Esophagus mucosa (tissue), 1 donor: Measurements from ENCODE around the gene CPLX1. TPM values are rescaled to one million over a fixed set of nuclear protein-coding genes. Genes with fewer than 3 reads are reported as not detected.

Experiments
- ATAC-seq: fragments of 200-7000 bp; cut with Tn5 transposase; one replicate; pipeline ENCODE4 v1.9.1; 2020
- total RNA-seq: library from RNA; stranded (reverse); gene quantifications from one replicate; pipeline ENCODE4 v1.2.4, GENCODE V29; 2023
- donor health status: DM: yes; HTN: yes; CAD: no.

CPLX1 gene
- 0.92 TPM for total RNA-seq

DNA sequence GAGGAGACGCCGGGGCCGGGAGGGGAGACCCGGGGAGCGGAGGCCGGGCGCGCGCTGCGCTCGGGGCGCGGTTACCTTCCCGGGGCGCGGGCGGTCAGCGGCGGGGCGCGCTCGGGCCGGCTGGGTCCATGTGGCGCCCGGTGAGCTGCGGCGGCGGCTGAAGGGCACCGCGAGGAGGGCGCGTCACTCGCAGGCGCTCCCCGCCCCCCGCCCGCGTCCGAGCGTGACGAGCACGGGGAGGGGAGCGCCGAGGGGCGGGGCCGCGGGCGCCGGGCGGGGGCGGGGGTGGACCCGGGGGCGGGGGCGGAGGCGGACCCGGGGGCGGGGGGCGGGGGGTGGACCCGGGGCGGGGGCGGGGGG is at the start of gene CPLX1:
CPLX1 (minus strand) TSS at position 159 of the 360 bp plus-strand sequence. CDS start 1,607 bp downstream, outside the sequence.
- ATAC-seq = peak; percentile 7

DNA sequence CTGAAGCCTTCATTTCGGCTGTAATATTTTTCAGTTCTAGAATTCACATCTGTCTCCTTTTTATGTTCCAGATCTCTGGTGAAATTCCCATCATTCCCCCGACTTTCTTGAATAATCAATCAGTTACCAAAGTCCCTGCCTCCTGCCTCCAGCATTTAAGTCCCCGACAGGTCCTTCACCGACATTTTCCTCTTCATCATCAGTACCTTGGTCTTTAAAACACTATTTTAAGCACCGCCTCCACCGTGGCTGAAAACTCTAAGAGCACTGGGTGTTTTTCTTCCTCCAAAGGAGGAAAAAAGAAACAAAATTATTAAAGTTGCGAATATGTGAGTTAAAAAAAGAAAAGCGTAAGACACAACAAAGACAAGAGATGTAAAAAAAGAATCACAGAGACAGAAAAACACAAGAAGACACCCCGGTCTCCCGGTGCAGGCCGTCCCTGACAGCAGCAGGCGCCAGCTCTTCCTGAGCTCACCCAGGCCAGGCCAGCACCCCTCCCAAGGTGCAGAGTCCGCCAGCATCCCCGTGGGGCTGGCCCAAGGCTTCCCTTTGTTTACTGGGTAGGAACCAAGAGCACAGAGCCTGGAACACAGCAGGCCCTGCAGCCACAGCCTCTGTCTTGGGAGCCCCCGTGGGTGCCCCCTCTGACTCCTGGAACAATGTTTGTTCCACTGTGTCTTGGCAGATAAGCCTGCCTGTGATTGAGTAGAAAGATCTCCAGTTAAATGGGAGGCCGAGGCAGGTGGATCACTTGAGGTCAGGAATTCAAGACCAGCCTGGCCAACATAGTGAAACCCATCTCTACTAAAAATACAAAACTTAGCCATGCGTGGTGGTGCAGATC is 49.3 kb upstream of the CPLX1 start:
- ATAC-seq = no peak

DNA sequence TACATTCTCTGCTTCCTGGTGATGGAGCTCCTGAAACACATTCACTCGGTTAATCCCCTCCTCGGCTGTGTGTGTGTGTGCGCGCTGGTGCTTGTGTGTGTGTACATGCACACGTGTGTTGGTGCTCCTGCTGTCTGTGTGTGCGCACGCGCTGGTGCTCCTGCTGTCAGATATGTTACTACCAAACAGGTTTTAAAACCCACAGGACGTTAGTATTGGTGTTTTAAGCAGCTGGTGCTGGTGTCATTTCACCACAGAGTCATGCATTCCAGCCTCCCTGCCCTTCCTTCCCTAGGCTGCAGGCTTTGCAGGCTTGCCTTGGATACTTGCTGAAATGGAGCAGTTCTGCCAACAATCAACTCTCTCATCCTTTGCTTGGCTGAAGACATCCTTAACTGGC is 48.1 kb upstream of the CPLX1 start:
- ATAC-seq = no peak

DNA sequence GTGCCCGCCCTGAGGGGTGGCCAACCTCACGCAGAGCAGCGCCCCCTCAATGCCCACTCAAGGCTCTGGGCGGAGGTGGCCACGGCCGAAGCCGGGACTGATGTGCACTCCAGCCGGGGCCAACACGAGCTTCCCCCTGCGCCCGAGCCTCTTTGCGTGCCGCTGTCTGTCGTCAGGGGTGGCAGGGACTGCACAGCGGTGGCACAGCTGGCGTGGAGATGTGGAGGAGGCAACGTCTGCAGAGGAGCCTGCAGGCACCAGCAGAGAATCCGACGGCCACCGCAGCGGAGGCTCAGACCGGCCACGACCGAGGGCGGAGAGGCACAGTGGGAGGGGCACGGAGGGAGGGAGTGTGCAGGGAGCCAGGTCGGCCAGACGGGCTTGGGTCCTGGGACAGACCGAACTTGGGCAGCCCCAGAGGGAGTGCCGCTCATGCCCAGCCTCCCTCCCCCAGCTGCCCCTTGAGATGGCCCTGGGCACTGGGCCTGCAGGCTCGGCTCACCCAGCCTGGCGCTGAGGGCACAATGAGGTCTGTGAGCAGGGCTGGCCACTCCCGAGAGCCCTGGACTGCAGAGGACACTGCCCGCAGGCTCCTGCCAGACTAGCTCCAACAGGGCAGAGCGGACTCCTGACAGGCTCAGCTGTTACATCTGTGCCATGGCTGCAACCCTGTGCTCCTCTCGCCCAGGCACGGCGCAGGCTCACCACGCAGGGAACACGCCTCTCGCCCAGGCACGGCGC is 46.5 kb upstream of the CPLX1 start:
- ATAC-seq = no peak

DNA sequence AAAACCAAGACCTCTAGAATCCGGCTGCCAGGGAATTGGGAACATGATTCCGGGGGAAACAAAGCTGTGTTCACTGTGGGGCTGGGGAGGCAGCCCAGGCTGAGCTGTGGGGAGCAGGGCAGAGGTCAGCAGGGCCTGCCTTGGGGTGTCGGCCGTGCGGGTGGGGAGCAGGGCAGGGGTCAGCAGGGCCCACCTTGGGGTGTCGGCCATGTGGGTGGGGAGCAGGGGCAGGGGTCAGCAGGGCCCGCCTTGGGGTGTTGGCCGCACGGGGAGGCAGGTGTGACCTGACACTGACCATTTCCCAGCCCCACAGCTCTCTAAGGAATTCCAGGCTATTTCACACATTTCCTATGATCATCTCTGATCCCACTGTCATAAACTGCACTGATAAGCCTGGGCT is 45.6 kb upstream of the CPLX1 start:
- ATAC-seq = no peak

DNA sequence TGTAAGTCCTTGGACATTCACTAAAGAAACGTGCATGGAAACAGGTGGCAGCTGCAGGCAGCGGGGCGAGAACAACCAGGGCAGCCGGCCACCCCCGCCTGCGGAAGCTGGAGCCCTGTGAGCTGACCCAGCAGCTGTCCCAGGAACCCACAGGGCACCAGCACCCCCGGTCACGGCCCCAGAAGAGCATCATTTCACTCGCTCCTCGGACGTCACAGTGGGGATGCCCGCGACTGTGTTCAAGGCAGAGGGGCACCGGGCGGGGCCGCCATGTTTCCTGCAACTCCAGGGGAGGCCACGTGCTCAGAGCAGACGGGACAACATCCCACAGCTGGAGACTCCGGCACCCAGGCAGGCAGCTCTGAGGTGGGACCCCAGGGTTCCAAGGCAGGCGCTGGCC is 45.0 kb upstream of the CPLX1 start:
- ATAC-seq = no peak

DNA sequence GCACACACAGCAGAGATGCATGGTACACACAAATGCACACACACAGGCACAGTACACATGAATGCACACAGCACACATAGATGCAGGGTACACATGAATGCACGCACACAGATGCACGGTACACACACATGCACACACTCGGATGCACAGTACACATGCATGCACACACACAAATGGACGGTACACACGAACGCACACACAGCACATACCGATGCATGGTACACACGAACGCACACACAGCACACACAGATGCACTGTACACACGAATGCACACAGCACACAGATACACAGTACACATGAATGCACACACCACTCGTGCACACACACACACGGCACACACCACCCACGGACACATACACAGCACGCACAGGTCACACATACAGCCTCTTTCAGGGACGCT is 43.8 kb upstream of the CPLX1 start:
- ATAC-seq = no peak

DNA sequence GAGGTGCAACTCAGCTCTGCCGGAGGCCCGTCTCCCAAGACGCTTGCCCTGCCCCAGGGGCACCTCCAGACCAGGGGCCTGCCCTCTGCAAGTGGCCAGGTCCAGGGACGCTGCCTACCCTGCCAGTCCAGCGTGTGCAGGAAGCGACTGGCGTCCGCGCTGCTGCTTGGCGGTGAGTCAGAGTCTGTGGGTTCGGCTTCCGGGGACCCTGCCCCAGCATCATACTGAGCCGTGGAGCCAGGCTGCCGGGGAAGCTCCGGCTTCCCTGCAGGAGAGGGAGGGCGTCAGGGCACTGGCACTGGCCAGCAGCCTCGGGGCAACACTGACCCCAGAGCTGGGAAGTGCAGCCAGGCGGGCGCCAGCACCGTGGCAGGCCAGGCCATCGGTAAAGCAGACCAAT is 42.5 kb upstream of the CPLX1 start:
- ATAC-seq = no peak

DNA sequence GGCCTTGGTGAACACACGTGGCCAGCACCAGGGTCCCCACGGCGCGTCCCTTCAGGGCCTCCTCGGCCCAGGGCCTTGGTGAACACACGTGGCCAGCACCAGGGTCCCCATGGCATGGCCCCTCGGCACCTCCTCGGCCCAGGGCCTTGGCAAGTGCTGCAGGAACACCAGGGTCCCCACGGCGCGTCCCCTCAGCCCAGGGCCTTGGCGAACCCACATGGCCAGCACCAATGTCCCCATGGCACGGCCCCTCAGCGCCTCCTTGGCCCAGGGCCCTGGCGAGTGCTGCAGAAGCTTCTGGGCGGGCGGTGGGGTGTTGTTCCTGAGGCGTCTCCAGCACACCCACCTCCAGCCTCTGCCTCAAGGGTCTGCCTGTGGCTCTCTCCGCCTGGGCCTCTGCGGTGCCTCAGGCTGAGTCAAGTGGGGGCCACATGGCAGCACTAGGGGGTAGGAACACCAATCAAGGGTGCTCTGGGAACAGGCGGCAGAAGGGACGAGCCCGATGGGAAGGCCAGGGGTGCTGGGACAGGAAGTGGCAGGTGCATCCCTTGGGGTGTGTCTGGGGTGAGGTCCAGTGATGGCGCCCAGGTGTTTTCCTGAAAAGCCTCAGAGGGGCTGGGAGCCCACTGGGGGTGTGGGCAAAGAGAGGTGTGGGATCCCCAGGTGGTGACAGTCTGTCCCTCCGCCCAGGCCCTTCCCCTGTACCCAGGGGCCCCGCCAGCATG is 41.8 kb upstream of the CPLX1 start:
- peak; percentile 4 for ATAC-seq

DNA sequence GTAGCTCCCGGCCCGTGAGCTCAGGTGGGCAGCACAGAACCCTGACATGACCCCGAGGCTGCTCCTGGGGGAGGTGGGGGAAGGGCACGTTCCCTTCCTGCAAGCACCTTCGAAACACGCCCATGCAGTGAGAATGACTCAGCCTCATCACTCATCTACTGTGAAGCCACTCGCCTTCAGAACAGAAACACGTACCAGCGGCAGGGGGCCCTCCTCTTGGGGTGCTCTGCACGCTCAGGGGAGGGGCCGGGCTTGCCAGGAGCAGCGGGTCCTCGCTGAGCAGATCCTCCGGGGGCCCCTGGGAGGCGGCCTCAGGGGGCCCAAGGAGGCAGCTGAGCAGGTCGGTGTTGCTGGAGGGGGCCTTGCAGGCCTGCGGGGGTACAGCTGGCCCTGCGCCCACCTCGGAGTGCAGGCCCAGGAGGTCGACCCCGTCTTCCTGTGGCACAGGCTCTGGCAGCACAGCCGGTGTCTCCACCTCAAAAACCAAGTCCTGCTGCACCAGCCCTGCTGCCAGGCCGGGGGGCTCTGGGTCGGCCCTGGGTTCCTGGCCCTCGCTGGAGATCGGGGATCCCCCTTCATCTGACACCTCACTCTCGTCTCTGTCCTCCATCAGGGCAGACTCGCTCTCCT is 40.9 kb upstream of the CPLX1 start:
- peak; percentile 43 for ATAC-seq

DNA sequence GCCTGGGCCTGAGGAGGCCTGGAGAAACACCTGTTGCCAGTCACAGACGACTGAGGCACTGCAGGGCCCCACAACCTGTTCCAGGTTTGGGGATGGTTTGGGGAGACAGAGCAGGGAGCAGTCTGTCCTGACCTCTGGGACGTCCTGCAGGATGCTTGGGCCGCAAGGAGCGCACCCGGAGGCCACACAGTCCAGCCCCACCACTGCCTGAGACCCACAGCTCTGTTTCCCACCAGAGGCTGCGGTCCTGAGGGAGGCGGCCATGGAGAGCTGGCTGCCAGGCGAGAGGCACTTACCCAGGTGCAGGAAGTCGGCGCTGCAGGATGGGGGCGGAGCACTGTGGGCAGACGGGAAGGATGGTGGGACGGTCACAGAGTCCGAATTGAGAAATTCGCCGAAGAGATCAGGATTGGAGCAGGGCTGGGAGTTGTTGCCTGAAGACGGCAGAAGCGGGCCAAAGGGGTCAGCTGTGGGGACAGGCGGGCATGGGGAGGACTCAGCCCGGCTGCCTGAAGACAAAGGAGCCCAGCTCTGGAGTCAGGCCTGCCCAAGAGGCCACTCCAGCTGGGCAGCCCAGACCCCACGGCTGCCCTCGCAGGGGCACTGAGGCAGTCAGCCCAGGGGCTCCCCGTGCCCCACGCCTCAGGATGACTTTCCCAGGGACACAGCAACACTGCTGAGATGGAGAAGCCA is 40.3 kb upstream of the CPLX1 start:
- ATAC-seq = no peak

DNA sequence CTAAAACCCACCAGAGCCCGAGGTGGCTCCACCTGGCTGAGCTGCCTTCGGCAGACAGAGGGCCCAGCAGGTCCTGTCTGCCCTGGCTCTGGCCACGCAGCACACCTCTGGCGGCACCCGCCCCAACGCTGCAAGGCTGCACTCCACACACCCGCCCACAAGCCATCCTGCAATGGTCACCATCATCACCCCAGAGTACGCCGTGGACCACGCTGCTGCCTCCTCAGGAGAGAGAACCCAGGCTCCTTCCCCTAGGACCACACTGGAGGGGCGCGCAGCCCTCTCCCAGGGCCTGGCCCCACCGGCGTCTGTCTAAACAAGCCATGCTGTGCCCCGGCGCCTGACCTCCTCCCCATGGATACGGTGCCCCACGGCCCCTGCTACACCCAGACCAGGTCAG is 39.6 kb upstream of the CPLX1 start:
- ATAC-seq = no peak

DNA sequence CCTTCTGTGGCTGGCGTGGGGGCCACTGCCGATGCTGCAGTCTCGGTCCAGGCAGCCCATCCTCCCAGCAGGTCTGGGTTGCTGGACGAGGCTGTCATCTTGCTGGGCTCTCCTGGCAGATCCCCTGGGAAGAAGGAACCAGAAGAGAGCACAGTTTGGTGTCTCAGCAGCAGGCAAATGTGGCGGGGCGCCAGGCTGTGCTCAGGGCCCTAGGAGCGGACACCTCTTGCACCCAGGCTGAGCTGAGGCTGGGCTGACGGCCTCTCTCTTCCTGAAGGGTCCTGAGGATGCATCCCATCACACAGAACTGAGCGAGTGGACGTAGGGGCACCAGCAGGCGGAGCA is 39.2 kb upstream of the CPLX1 start:
- no peak for ATAC-seq

DNA sequence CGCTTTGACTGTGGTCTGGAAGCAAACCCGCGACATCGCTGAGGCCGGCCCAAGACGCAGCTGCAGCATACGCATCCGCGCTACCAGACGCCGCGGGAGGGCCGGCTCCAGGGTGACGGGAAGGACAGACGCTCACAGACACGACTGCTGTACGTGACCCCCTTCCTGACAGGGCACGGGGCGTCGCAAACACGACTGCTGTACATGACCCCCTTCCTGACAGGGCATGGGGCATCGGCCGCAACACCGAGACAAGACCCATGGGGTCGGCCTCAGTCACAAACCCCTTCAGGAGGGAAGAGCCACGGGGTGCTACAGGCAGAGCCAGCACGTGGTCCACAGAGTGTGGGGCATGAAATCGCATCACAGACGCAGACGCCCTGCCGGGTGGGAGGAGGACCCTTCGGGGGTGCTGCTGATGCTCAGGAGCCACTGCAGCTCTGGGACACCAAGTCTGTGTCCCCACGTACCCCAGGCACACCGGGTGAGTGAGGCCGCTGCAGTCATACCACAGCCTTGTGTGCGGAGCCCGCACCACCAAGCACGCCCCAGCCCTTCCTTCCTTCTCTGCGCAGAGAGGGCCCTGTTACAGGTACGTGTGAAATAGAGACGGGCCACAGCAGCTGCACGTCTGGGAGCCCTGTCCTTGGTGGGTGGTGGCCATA is 38.7 kb upstream of the CPLX1 start:
- no peak for ATAC-seq

DNA sequence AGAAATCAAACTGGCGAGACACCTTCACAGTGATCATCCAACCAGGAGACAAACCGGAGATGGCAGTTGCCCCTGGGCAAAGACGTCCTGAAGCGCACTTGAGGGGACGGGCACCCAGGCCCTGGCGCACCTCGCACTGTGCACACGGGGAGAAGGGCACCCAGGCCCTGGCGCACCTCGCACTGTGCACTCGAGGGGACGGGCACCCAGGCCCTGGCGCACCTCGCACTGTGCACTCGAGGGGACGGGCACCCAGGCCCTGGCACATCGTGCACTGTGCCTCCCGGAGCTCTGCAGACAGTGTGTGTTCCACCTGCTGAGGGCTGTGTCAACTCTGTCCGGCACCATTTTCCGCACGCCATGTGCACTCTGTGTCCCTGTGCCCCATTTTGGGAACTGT is 34.6 kb upstream of the CPLX1 start:
- ATAC-seq = no peak

DNA sequence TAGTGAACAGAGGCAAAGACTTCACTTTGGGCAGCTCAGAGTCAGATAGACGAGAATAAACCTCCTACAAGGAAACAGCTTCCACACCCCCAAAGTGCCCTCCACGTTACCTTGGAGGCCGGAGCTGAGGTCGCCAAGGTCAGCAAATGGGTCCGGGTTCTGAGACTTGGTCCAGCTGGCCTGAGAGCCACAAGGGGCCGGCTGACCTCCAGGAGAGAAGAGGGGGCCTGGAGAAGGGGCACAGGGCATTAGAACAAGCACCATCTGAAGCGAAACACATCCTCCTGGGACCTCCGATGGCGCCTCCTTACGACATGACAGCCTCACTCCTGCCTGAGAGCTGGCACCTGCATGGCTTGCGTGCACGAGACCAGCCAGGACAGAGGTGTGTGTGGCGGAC is 33.6 kb upstream of the CPLX1 start:
- no peak for ATAC-seq

DNA sequence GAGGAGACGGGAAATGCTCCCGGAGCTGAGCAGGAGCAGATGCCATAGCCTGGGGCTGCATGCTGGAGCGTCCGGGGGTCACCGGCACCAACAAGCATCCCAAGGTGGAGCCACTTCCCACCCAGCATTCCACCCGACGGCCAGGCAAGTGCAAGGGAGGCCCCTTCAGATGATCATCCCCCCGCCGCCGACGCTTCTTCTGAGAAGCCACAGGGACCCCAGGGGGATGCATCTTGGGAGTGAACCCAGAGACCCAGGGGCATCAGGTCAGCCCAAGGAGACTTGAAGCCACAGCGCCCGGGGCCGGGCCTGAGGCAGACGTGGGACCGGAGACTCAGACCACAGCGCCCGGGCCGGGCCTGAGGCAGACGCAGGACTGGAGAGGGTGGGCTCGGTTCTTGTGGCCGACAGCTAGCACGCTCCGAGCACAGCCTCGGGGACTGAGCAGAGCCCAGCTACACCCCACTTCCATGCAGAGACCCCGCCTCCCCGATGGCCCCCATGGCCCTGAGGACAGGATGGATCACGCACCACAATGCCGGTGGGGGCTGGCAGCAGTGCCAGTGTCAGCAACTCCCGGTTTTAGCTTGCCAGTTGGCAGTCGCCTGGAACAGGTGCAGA is 33.0 kb upstream of the CPLX1 start:
- peak; percentile 42 for ATAC-seq

DNA sequence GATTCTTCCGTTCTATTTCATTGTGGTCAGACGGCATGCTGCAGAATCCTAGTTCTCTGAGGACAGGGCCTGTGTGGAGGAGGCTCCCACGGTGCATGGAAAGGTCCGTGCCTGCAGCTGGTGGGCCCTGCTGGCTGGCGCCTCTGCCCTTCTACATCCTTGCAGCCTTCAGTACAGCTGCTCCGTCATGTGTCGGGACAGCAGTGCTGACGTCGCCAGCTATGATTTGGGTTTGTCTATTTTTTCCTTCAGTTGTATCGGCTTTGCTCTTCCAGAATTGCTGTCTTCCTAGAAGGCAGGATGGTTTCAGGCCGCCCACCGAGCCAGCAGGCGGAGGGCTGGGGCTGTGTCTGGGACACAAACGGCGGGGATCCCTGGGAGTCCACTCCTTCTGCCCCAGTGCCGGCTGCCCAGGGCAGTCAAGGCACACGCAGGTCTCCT is 32.1 kb upstream of the CPLX1 start:
- ATAC-seq = no peak

DNA sequence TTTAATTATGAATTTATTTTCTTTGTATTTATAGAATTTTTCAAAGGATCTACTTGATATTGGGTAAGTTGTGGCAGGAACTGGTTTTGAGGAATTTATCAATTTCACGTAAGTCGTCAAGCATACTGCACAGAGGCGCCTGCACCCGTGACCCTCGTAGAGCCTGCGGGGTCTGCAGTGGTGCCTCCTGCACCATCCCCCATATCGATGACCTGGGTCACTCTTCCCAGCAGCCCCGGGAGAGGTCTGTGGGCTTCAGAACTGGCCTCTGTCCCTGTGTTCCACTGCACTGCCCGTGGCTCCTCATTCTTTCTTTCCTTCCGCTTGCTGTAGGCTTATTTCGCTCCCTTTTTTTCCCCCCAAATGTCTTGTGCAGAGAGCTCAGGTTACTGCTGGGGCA is 31.5 kb upstream of the CPLX1 start:
- ATAC-seq = no peak

DNA sequence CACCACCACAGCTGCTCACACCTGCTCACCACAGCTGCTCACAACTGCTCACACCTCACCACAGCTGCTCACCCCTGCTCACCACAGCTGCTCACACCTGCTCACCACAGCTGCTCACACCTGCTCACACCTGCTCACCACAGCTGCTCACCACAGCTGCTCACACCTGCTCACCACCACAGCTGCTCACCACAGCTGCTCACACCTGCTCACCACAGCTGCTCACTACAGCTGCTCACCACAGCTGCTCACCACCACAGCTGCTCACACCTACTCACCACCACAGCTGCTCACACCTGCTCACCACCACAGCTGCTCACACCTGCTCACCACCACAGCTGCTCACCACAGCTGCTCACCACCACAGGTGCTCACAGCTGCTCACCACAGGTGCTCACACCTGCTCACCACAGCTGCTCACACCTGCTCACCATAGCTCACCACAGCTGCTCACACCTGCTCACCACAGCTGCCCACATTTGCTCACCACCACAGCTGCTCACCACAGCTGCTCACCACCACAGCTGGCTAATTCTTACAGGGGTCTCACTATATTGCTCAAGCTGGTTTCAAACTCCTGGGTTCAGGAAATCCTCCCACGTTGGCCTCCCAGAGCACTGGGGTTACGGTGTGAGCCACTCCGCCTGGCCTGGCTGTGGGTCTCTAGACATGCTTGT is 30.4 kb upstream of the CPLX1 start:
- ATAC-seq = no peak

DNA sequence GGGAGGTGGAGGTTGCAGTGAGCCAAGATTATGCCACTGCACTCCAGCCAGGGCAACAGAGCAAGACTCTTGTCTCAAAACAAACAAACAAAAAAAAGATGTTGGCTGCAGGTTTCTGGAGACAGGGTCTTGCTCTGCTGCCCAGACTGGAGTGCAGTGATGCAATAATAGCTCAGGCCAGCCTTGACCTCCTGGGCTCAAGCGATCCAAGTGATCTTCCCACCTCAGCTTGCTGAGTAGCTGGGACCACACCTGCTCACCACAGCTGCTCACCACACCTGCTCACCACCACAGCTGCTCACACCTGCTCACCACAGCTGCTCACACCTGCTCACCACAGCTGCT is 29.9 kb upstream of the CPLX1 start:
- no peak for ATAC-seq
